H1 (cell line): ENCODE results near the gene LRWD1. TPM values are rescaled to one million over a fixed set of nuclear protein-coding genes. Genes with fewer than 3 reads are reported as not detected.
"Not testable (repeated sequence)": the region's sequence is repeated elsewhere in the genome, so short reads cannot be mapped to it uniquely, and the experiment has no call there.

Experiments used
- CTCF ChIA-PET: fragments of 300-600 bp; sonication (Branson Sonifier 250); formaldehyde crosslinking; loops from one replicate; lab custom pipeline; 2021; ENCODE audit not compliant: partially characterized antibody; lab: Charles Lee
- POLR2A ChIA-PET: fragments of 300-600 bp; sonication (Branson Sonifier 250); formaldehyde crosslinking; loops from one replicate; lab custom pipeline; 2021; ENCODE audit warnings: inconsistent platforms; ENCODE audit not compliant: partially characterized antibody; lab: Charles Lee
- DNase-seq, 2 experiments: peaks; one replicate each; pipeline versions ENCODE4 v3.0.0 to v3.0.0-alpha.2; 2010 to 2022; ENCODE audit warnings: low spot score in 2 of 2, low read depth in 1 of 2, mixed read lengths in 1 of 2
- FAIRE-seq: peaks from 2 replicates; lab custom pipeline; 2011; peaks lifted over from hg19 to GRCh38; lab: Jason Lieb, UNC
- H2AFZ ChIP-seq: 2 replicates; pipeline ENCODE4 v1.8.1; 2012; ENCODE audit warnings: low read length, inconsistent platforms
- H2AK5ac ChIP-seq: 2 replicates; pipeline ENCODE4 v1.6.1; 2013; ENCODE audit warnings: low read depth, low read length
- H2BK120ac ChIP-seq: replicated peaks from 2 replicates; pipeline ENCODE3; 2013; ENCODE audit warnings: low read depth, low read length, inconsistent platforms
- H2BK12ac ChIP-seq: 2 replicates; pipeline ENCODE4 v1.6.1; 2013; ENCODE audit warnings: low read depth, low read length
- H2BK15ac ChIP-seq: 2 replicates; pipeline ENCODE4 v1.6.1; 2013; ENCODE audit warnings: low read length
- H2BK20ac ChIP-seq: 2 replicates; pipeline ENCODE4 v1.6.1; 2013; ENCODE audit warnings: low read length
- H2BK5ac ChIP-seq: 2 replicates; pipeline ENCODE4 v1.6.1; 2013; ENCODE audit warnings: low read depth, low read length
- H3K14ac ChIP-seq: 2 replicates; pipeline ENCODE4 v1.6.1; 2013; ENCODE audit warnings: inconsistent platforms; ENCODE audit not compliant: insufficient read length
- H3K18ac ChIP-seq: 2 replicates; pipeline ENCODE4 v1.6.1; 2013; ENCODE audit warnings: low read length; ENCODE audit errors: extremely low read depth
- H3K23ac ChIP-seq: 2 replicates; pipeline ENCODE4 v1.6.1; 2013; ENCODE audit warnings: inconsistent platforms; ENCODE audit not compliant: insufficient read length
- H3K23me2 ChIP-seq: 2 replicates; pipeline ENCODE4 v1.6.1; 2013; ENCODE audit warnings: low read depth, low read length
- H3K27ac ChIP-seq: 2 replicates; pipeline ENCODE4 v1.6.1; 2011; ENCODE audit warnings: low read depth, low read length, inconsistent platforms
- H3K27me3 ChIP-seq, 4 experiments: replicated peaks in 1 of 4; 1 replicate in 1 of 4; 2 replicates in 3 of 4; pipeline versions ENCODE4 v1.6.1 to v1.8.1; 2011 to 2013; ENCODE audit warnings: low read length in 3 of 4, mild to moderate bottlenecking in 3 of 4, inconsistent platforms in 2 of 4, mixed read lengths in 2 of 4, moderate library complexity in 1 of 4; ENCODE audit not compliant: control insufficient read depth in 3 of 4, insufficient read depth in 3 of 4; ENCODE audit errors: extremely low read depth in 1 of 4
- H3K36me3 ChIP-seq, 4 experiments: 2 replicates each; pipeline versions ENCODE4 v1.6.1 to v1.8.1; 2011 to 2013; ENCODE audit warnings: mild to moderate bottlenecking in 4 of 4, low read length in 3 of 4, moderate library complexity in 2 of 4, control low read depth in 1 of 4, inconsistent platforms in 1 of 4; ENCODE audit not compliant: insufficient read depth in 4 of 4, control insufficient read depth in 2 of 4
- H3K4ac ChIP-seq: replicated peaks from 2 replicates; pipeline ENCODE3; 2013; ENCODE audit warnings: low read length, low read depth, mixed read lengths, inconsistent platforms; ENCODE audit not compliant: insufficient read length
- H3K4me1 ChIP-seq, 4 experiments: replicated peaks in 1 of 4; 1 replicate in 1 of 4; 2 replicates in 3 of 4; pipeline versions ENCODE4 v1.6.1 to v1.8.1; 2011 to 2013; ENCODE audit warnings: low read length in 3 of 4, inconsistent platforms in 2 of 4, mixed read lengths in 1 of 4; ENCODE audit not compliant: insufficient read depth in 4 of 4, control insufficient read depth in 3 of 4
- H3K4me2 ChIP-seq, 2 experiments: 2 replicates each; pipeline versions ENCODE4 v1.6.1 to v1.8.1; 2011 to 2013; ENCODE audit warnings: low read depth in 2 of 2, low read length in 2 of 2, control low read depth in 1 of 2, inconsistent platforms in 1 of 2, mild to moderate bottlenecking in 1 of 2; ENCODE audit not compliant: insufficient read depth in 1 of 2
- H3K4me3 ChIP-seq, 4 experiments: fragments of 200-600, 300-600 bp in 1 of 4; sonication (generic), shearing (Covaris generic), sonication (Bioruptor Twin) in 1 of 4; 2 replicates each; pipeline versions ENCODE4 v1.5.1 to v1.8.1; 2011 to 2016; ENCODE audit warnings: low read length in 4 of 4, low read depth in 3 of 4, control low read depth in 2 of 4, inconsistent platforms in 2 of 4, mild to moderate bottlenecking in 2 of 4, mixed read lengths in 1 of 4, moderate library complexity in 1 of 4; ENCODE audit not compliant: insufficient read depth in 2 of 4; ENCODE audit errors: extremely low read depth in 1 of 4
- H3K56ac ChIP-seq: replicated peaks from 2 replicates; pipeline ENCODE3; 2013; ENCODE audit warnings: low read depth, mild to moderate bottlenecking, mixed read lengths, low read length, inconsistent platforms; ENCODE audit not compliant: insufficient read length
- H3K79me1 ChIP-seq: 2 replicates; pipeline ENCODE4 v1.6.1; 2013; ENCODE audit warnings: low read depth, low read length, control low read depth
- H3K79me2 ChIP-seq, 2 experiments: 2 replicates each; pipeline versions ENCODE4 v1.6.1 to v1.8.1; 2012 to 2013; ENCODE audit warnings: low read length in 2 of 2, mild to moderate bottlenecking in 2 of 2, inconsistent platforms in 1 of 2; ENCODE audit not compliant: insufficient read depth in 2 of 2, control insufficient read depth in 1 of 2
- H3K9ac ChIP-seq, 4 experiments: replicated peaks in 1 of 4; 1 replicate in 1 of 4; 2 replicates in 3 of 4; pipeline versions ENCODE4 v1.6.1 to v1.8.1; 2011 to 2013; ENCODE audit warnings: low read depth in 3 of 4, low read length in 3 of 4, control low read depth in 2 of 4, mild to moderate bottlenecking in 2 of 4, moderate library complexity in 2 of 4, inconsistent platforms in 1 of 4; ENCODE audit errors: extremely low read depth in 1 of 4
- H3K9me3 ChIP-seq, 2 experiments: 2 replicates each; pipeline versions ENCODE4 v1.6.1 to v1.8.1; 2012 to 2013; ENCODE audit warnings: mild to moderate bottlenecking in 2 of 2, moderate library complexity in 2 of 2, control low read depth in 1 of 2, inconsistent platforms in 1 of 2, low read depth in 1 of 2, low read length in 1 of 2, mixed read lengths in 1 of 2; ENCODE audit not compliant: insufficient read depth in 2 of 2
- H4K20me1 ChIP-seq, 2 experiments: replicated peaks in 1 of 2; 2 replicates each; pipeline versions ENCODE3 to v1.8.1; 2011 to 2013; ENCODE audit warnings: inconsistent platforms in 2 of 2, low read length in 2 of 2, mild to moderate bottlenecking in 1 of 2; ENCODE audit not compliant: insufficient read depth in 2 of 2, control insufficient read depth in 1 of 2
- H4K5ac ChIP-seq: 2 replicates; pipeline ENCODE4 v1.6.1; 2013; ENCODE audit warnings: low read length, low read depth, mixed read lengths, inconsistent platforms; ENCODE audit not compliant: insufficient read length
- H4K8ac ChIP-seq: 2 replicates; pipeline ENCODE4 v1.8.0; 2013; ENCODE audit warnings: mild to moderate bottlenecking, moderate library complexity, low read length, inconsistent platforms; ENCODE audit not compliant: insufficient read depth; ENCODE audit errors: extremely low read depth
- H4K91ac ChIP-seq: replicated peaks from 2 replicates; pipeline ENCODE3; 2013; ENCODE audit warnings: low read length, mixed read lengths, inconsistent platforms; ENCODE audit not compliant: insufficient read length
- WGBS, 2 experiments: shearing (Covaris generic) in 1 of 2; methylation state at CpG; one replicate each; pipeline versions ENCODE4 v1.1.6 to v1.1.7; 2013 to 2015; ENCODE audit warnings: low lambda C conversion rate in 2 of 2, mixed read lengths in 2 of 2, inconsistent platforms in 1 of 2, low coverage in 1 of 2, missing lambda C conversion rate in 1 of 2; ENCODE audit not compliant: insufficient replicate concordance in 2 of 2, insufficient coverage in 1 of 2, insufficient read length in 1 of 2; ENCODE audit errors: extremely low coverage in 1 of 2, missing lambda C conversion rate in 1 of 2; 5-methylcytosine and 5-hydroxymethylcytosine counted together
- polyA plus RNA-seq, 7 experiments: library from polyadenylated mRNA; depleted of rRNA in 3 of 7; stranded (reverse) in 5 of 7; unstranded in 2 of 7; fragments of >200 nt in 5 of 7; fragments of 200-250 nt in 2 of 7; gene quantifications; 1 replicate in 5 of 7; 2 replicates in 1 of 7; 4 replicates in 1 of 7; pipeline versions ENCODE4 v1.2.1 to v1.2.3, GENCODE V29; 2011 to 2013; ENCODE audit warnings: missing spikeins in 2 of 7, mixed read lengths in 2 of 7
- total RNA-seq: library from RNA; stranded (reverse); fragmentation: NEBNext Ultra II Directional; extraction: Animal tissue kit (Norgen Biotek cat#: 25700); gene quantifications from 2 replicates; pipeline ENCODE4 v1.2.1, GENCODE V29; 2021

LRWD1 gene
- total and polyA plus RNA-seq, 2 of the 8 experiments (the other 6 are each of a cell fraction or from before 2014, with no cell fraction given) = 23.4 to 26.8 TPM

DNA sequence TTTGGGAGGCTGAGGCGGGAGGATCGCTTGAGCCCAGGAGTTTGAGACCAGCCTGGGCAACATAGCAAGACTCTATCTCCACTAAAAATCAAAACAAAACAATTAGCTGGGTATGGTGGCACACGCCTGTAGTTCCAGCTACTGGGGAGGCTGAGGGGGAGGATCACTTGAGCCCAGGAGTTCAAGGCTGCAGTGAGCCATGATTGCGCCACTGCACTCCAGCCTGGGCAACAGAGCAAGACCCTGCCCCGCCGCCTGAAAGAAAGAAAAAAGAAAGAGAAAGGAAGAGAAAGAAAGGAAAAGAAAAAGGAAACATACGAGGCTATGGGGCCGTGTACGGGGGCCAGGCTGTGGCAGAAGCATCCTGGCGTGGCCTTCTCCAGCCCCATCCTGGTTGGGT, 9.9 kb upstream of the LRWD1 start:
- not testable (repeated sequence) for H3K79me1 ChIP-seq, H2AFZ ChIP-seq, H4K5ac ChIP-seq, H3K9ac ChIP-seq, H2BK12ac ChIP-seq, H3K56ac ChIP-seq, H3K4me3 ChIP-seq, H3K23me2 ChIP-seq, H3K4ac ChIP-seq, H4K8ac ChIP-seq, H2BK120ac ChIP-seq, DNase-seq, H3K18ac ChIP-seq, H3K79me2 ChIP-seq, H2BK20ac ChIP-seq, H2BK15ac ChIP-seq, H3K23ac ChIP-seq, H2AK5ac ChIP-seq, H3K4me2 ChIP-seq, H3K27me3 ChIP-seq, H2BK5ac ChIP-seq, H3K4me1 ChIP-seq, H3K27ac ChIP-seq, H4K20me1 ChIP-seq, H4K91ac ChIP-seq, FAIRE-seq, H3K9me3 ChIP-seq, H3K14ac ChIP-seq
- peaks cover 7 to 22% (median 17%) of the 10 kb centered on the region in 4 experiments; a peak in 5 of 8 replicates for H3K36me3 ChIP-seq
- CTCF ChIA-PET = interaction anchor here (0.8 to 1.0 kb wide), 2 partner anchors 15 to 145 kb away, joined by 3 to 4 read pairs; no protein-coding TSS in a partner anchor
- POLR2A ChIA-PET = interaction anchor here (1.3 to 4.5 kb wide), 6 partner anchors 8 to 59 kb away, joined by 3 to 27 read pairs (median 6); partner anchors contain the start of genes ALKBH4, LRWD1 and PRKRIP1
- 92% methylated on average over 10 of the region's 10 CpGs; no CpG with 5 or more reads in 1 of the 2 experiments for WGBS, 2 experiments
